Measurements from ENCODE around the gene LRRC61.

DNA sequence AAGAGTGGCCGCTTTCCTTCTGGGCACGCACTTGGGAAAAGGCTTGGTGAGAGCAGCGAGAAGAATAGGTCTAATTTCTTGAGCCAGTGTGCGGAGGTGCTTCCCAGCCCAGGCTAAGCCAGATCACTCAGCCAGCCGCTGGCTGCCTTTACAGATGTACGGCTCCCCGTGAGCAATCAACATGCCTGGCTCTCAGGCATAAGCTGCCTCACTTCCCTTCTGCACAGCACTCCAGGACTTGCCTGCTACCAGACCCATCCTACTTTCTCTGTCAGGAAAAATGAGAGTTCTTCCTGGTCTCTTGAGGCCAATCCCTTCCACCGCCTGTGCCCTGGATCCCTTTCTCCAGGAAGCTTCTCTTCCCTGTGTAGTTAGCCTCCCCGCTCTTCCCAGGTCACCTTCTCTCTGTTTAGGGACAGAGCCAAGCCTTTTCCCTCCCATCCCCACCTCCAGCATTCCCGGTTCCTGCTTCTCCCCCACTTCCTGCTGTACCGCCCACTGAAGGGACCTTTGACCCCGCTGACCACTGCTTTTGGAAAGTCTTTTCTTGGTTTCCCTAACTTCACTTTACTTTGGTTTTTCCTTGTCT, 1.3 kb downstream of the LRRC61 start:
- no peak for TF ChIP-seq CTCF (IDR thresholded peaks at IDR 0.05)
- TF ChIP-seq POLR2A (IDR thresholded peaks at IDR 0.05) = no peak
